ENCODE data around the gene USPL1.

Gene USPL1

DNA sequence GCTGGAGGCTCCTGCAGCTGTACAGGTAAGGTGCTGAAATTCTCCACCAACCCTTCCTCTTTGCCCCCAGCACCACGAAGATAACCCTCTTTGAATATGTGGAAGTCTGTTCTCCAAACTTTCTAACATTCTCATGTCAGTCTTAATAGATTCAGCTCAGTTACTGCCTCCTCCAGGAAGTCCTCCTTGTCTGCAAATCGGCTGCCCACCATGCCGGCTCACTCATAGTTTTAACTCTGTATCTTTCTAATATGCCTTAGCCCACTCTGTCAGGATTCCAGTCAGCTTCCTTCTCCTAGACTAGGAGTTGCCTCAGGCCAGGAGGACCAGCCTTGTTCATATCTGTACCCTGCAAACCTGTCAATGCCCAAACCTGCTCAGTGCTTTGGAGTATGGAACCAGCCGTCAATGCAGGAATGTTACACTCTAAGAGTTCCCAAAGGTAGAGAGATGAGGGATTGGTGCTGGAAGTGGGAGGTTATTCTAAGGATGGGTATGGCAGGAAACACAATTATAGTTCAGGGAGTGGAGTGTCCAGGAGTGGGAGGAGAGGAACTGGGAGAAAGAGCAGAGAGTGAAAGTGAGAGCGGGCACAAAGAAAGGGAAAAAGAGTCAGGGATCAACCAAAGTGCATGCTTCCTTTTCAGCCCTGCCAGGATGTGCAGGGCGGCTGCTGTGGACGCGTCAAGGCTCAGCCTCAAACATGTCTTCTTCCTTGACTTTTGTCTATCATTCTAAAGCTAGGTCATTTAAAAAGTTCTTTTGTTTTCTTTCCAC is 79.6 kb downstream of the USPL1 start:
- DNase-seq (ENCODE audit: low read depth) = no peak

GRCh38 chr13:30697996-30698401 is 80.3 kb downstream of the USPL1 start:
- no peak for DNase-seq (ENCODE audit: low read depth)

GRCh38 chr13:30698488-30699005 is 80.8 kb downstream of the USPL1 start:
- DNase-seq (ENCODE audit: low read depth) = no peak

DNA sequence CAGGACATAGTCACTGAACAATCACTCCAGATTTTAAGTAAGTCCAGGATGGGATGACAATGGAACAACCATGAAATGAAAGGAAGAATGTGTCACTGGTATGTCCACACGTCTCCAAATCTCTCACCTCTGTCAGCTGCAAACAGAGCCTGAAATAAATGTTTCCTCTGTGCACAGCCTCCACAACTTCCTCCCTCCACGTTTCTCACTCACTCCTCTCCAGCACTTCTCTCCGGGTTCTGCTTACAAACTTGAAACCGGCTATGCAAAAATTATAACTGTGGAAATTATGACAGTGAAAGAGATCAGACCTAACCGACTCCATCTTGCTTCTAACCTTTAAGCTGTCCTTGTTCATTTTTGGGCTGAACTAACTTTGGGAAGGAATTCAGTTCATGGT is 82.6 kb downstream of the USPL1 start:
- DNase-seq (ENCODE audit: low read depth) = no peak

GRCh38 chr13:30702006-30702405 is 84.3 kb downstream of the USPL1 start:
- no peak for DNase-seq (ENCODE audit: low read depth)

DNA sequence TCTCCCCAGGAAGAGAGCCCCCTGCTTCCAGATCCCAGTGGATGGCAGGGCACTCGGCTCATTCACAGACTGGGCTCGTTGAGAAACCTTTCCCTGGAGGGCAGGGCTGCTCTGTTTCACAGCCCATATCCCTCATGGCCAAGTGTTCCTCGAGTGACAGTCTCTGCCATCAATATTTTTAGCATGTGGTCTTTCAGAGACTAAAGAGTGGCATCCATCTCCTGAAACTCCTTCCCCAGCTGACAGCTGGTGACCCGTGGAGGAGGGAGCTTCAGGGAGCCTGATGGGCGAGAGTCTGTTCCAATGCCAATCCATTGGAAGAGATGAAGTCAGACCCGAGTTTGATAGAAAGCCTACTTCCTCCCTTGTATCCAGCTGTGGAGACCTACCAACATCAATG is 86.9 kb downstream of the USPL1 start:
- DNase-seq (ENCODE audit: low read depth) = no peak

- no peak for DNase-seq (ENCODE audit: low read depth)
Observed at GRCh38 chr13:30705680-30706079, 88.0 kb downstream of the USPL1 start.

GRCh38 chr13:30708541-30708940 is 90.8 kb downstream of the USPL1 start:
- no peak for DNase-seq (ENCODE audit: low read depth)
